A673 (cell line): ENCODE measurements around the gene TPPP.

Experiments
- EZH2 ChIP-seq: fragments of 200-600 bp; sonication (generic); IDR thresholded peaks from 2 replicates; pipeline ENCODE4 v1.6.1; 2017; ENCODE audit warnings: borderline replicate concordance, low read depth, mild to moderate bottlenecking, mixed read lengths, antibody characterized with exemption, low read length; ENCODE audit not compliant: poor library complexity, severe bottlenecking
- TF ChIP-seq, protein P1 (sequence below): fragments of 300-800, 200-600 bp; sonication (generic); conservative IDR thresholded peaks from 2 replicates; pipeline ENCODE4 v1.5.1; 2017; ENCODE audit warnings: low read depth, mild to moderate bottlenecking, antibody characterized with exemption, low read length, moderate library complexity, mixed read lengths

DNA sequence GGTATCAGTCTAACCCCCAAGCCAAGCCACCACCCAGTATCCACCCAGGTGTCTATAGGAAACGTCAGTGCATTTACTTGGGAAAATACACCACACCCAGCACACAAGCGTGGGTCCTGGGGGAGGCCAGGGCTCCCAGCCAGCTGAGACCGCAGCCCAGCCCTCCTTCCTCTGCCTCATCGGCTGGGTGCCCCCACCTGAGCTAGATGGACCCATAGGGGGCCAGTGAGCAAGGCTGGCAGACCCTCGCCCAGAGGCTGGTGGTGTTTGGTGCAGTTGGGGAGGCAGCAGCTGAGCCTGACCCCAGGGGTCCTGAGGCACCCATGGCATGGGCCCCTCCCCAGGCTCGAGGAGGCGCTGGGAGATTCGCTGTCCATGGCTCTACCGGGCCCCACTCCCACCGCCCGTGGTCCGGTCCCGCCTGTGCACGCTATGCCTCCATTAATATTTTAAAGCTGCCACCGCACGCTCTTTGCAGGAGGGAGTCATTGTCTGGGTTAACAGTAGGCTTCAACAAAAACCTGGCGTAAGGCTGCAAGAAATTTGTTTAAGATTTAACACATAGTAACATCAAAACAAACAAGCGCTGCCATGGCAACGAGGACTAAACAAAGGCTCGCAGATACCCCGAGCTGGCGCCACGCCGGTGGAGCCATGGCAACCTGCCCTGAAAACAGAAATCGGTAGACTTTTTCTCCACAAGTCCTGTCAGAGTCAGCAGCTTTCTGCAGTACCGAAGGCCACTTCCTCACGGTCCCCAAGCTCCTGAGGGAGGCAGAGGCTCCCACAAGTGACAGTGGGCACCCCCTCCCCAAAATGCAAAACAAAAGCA lies 20.6 kb downstream of the TPPP start:
- TF ChIP-seq, protein P1, sequence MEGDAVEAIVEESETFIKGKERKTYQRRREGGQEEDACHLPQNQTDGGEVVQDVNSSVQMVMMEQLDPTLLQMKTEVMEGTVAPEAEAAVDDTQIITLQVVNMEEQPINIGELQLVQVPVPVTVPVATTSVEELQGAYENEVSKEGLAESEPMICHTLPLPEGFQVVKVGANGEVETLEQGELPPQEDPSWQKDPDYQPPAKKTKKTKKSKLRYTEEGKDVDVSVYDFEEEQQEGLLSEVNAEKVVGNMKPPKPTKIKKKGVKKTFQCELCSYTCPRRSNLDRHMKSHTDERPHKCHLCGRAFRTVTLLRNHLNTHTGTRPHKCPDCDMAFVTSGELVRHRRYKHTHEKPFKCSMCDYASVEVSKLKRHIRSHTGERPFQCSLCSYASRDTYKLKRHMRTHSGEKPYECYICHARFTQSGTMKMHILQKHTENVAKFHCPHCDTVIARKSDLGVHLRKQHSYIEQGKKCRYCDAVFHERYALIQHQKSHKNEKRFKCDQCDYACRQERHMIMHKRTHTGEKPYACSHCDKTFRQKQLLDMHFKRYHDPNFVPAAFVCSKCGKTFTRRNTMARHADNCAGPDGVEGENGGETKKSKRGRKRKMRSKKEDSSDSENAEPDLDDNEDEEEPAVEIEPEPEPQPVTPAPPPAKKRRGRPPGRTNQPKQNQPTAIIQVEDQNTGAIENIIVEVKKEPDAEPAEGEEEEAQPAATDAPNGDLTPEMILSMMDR, result no peak
- no peak for TF ChIP-seq EZH2
